ENCODE measurements around the gene SLC9A6. TPM values are rescaled to one million over a fixed set of nuclear protein-coding genes. Genes with fewer than 3 reads are reported as not detected.
"Not testable (repeated sequence)": the region's sequence is repeated elsewhere in the genome, so short reads cannot be mapped to it uniquely, and the experiment has no call there.

The SLC9A6 gene
- total RNA-seq, 1 experiment from 2014 or later = 21.7 TPM

DNA sequence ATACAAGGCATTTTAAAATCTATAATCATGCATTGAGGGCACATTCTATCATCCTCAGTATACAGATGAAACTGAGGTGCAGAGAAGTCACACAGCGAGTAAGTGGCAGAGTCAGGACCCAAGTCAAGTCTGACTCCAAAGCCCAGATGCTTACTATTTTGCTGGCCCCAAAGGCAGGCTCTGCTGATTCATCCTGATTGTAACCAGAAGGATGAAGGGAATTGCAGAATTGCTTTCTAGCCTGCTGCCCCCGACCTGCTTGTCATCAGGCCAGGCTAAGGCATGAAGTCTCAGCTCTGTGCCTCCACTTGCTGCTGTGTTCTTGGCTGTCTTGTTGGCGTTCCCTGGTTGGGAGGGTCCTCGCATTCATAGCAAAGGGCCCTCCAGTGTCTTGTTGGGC, 62.7 kb downstream of the SLC9A6 start:
- CTCF ChIA-PET = no interaction called here
- no TSS peak for BruUV-seq (replicated peaks)
- Mint-ChIP-seq H3K9me3 (ENCODE audit: low read depth, unreplicated experiment) (no peaks in the 10 kb centered on the region), H3K4me3 (ENCODE audit: low read depth, unreplicated experiment) (no peak overlapping the region), H3K27ac (ENCODE audit: unreplicated experiment) (no peak overlapping the region), H3K36me3 (ENCODE audit: insufficient read depth, unreplicated experiment) (no peaks in the 10 kb centered on the region), H3K4me1 (ENCODE audit: low read depth, unreplicated experiment) (no peaks in the 10 kb centered on the region), H3K27me3 (ENCODE audit: unreplicated experiment) (peaks cover 26% of the 10 kb centered on the region)
- DNase-seq = no peak
- intact Hi-C loops (cut with micrococcal nuclease; ENCODE audit: unreplicated experiment) = no loop called here
- no peak for TF ChIP-seq CTCF (IDR thresholded peaks at IDR 0.05; ENCODE audit: unreplicated experiment)

DNA sequence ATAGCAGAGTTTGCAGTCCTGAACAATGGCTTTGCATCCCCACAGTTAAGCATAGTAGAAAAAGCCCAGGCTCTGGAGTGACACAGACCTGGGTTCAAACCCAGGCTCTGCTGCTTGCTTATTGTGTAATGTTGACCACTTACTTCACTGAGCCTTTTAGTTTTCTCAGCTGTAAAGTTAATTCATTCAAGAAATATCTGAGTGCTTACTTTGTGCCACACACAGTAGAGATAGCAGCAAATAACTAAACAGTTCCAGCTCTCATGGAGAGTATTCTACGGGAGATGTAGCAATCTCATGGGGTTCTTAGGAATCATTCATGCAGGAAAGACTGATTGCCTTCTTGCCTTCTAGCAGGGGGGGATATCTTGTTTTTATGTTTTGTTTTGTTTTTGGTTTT, 63.2 kb downstream of the SLC9A6 start:
- H3K27me3 Mint-ChIP-seq (ENCODE audit: unreplicated experiment) = peaks cover 26% of the 10 kb centered on the region
- H3K9me3 Mint-ChIP-seq (ENCODE audit: low read depth, unreplicated experiment) = no peaks in the 10 kb centered on the region
- H3K36me3 Mint-ChIP-seq (ENCODE audit: insufficient read depth, unreplicated experiment) = no peaks in the 10 kb centered on the region
- DNase-seq = no peak
- CTCF ChIA-PET = no interaction called here
- intact Hi-C loops (cut with micrococcal nuclease; ENCODE audit: unreplicated experiment) = no loop called here
- no peak overlapping the region for H3K4me3 Mint-ChIP-seq (ENCODE audit: low read depth, unreplicated experiment)
- TF ChIP-seq CTCF (IDR thresholded peaks at IDR 0.05; ENCODE audit: unreplicated experiment) = no peak
- no peaks in the 10 kb centered on the region for H3K4me1 Mint-ChIP-seq (ENCODE audit: low read depth, unreplicated experiment)
- BruUV-seq (replicated peaks) = no TSS peak
- H3K27ac Mint-ChIP-seq (ENCODE audit: unreplicated experiment) = no peak overlapping the region

GRCh38 chrX:136049608-136050007, 64.4 kb downstream of the SLC9A6 start:
- CTCF ChIA-PET = no interaction called here
- Mint-ChIP-seq H3K27ac (ENCODE audit: unreplicated experiment) (no peak overlapping the region), H3K9me3 (ENCODE audit: low read depth, unreplicated experiment) (no peaks in the 10 kb centered on the region), H3K4me3 (ENCODE audit: low read depth, unreplicated experiment) (no peak overlapping the region), H3K27me3 (ENCODE audit: unreplicated experiment) (peaks cover 31% of the 10 kb centered on the region), H3K4me1 (ENCODE audit: low read depth, unreplicated experiment) (no peaks in the 10 kb centered on the region), H3K36me3 (ENCODE audit: insufficient read depth, unreplicated experiment) (no peaks in the 10 kb centered on the region)
- no TSS peak for BruUV-seq (replicated peaks)
- TF ChIP-seq CTCF (IDR thresholded peaks at IDR 0.05; ENCODE audit: unreplicated experiment) = no peak
- no peak for DNase-seq
- intact Hi-C loops (cut with micrococcal nuclease; ENCODE audit: unreplicated experiment) = no loop called here

GRCh38 chrX:136050875-136051274, 65.6 kb downstream of the SLC9A6 start:
- CTCF ChIA-PET; H3K9me3 Mint-ChIP-seq (ENCODE audit: low read depth, unreplicated experiment); H3K36me3 Mint-ChIP-seq (ENCODE audit: insufficient read depth, unreplicated experiment); BruUV-seq (replicated peaks); H3K27ac Mint-ChIP-seq (ENCODE audit: unreplicated experiment); H3K4me1 Mint-ChIP-seq (ENCODE audit: low read depth, unreplicated experiment); intact Hi-C loops (cut with micrococcal nuclease; ENCODE audit: unreplicated experiment); DNase-seq; H3K4me3 Mint-ChIP-seq (ENCODE audit: low read depth, unreplicated experiment): not testable (repeated sequence)
- H3K27me3 Mint-ChIP-seq (ENCODE audit: unreplicated experiment) = peaks cover 40% of the 10 kb centered on the region

DNA sequence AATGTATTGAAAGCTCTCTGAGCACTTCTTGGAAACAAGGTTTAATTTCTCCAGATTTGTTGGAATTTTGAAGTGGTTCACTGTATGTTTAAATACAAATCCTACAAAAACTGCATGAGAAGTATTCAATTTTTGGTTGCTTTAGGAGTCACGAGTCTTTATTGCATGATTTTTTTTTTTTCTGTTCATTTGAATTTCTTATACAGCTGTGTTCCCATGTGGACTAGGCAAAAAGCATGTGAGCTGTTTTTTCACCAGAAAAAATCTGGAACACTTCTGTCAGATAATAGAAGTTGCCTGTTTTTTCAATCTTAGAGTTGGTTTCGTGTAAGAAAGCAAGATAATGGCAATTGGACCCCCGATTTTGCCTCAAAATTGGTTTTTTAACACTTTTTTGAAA, 66.4 kb downstream of the SLC9A6 start:
- Mint-ChIP-seq H3K27ac (ENCODE audit: unreplicated experiment) (no peak overlapping the region), H3K36me3 (ENCODE audit: insufficient read depth, unreplicated experiment) (no peaks in the 10 kb centered on the region), H3K4me1 (ENCODE audit: low read depth, unreplicated experiment) (no peaks in the 10 kb centered on the region), H3K4me3 (ENCODE audit: low read depth, unreplicated experiment) (no peak overlapping the region), H3K9me3 (ENCODE audit: low read depth, unreplicated experiment) (no peaks in the 10 kb centered on the region), H3K27me3 (ENCODE audit: unreplicated experiment) (peaks cover 40% of the 10 kb centered on the region)
- TF ChIP-seq CTCF (IDR thresholded peaks at IDR 0.05; ENCODE audit: unreplicated experiment) = no peak
- intact Hi-C loops (cut with micrococcal nuclease; ENCODE audit: unreplicated experiment) = no loop called here
- DNase-seq = no peak
- BruUV-seq (replicated peaks) = no TSS peak
- CTCF ChIA-PET = no interaction called here
